AG04450 (cell line): ENCODE measurements around the gene TM4SF1. TPM values are rescaled to one million over a fixed set of nuclear protein-coding genes. Genes with fewer than 3 reads are reported as not detected.
A peak's percentile ranks its signal among the peaks of the same experiment; 100 is the strongest.

ENCODE experiments used
- CTCF ChIA-PET: fragments of 300-600, 350-600 bp; formaldehyde crosslinking; extraction: SDS; loops from one replicate; lab custom pipeline; 2022; ENCODE audit warnings: antibody characterized with exemption, inconsistent platforms; lab: Charles Lee
- POLR2A ChIA-PET: fragments of 350-600 bp; formaldehyde crosslinking; extraction: SDS; loops from one replicate; lab custom pipeline; 2021; ENCODE audit warnings: antibody characterized with exemption, inconsistent platforms; lab: Yijun Ruan, JAX
- DNase-seq: peaks from one replicate; pipeline ENCODE4 v3.0.0-alpha.2; 2011; ENCODE audit warnings: low read depth, low spot score
- H3K27ac ChIP-seq: one replicate; pipeline ENCODE4 v1.5.1; 2012; ENCODE audit warnings: low read depth, low read length, control low read depth
- H3K27me3 ChIP-seq: one replicate; pipeline ENCODE4 v1.6.0; 2012; ENCODE audit warnings: low read length; ENCODE audit not compliant: control insufficient read depth, insufficient read depth
- H3K4me3 ChIP-seq: 2 replicates; pipeline ENCODE4 v1.5.1; 2011; ENCODE audit warnings: mild to moderate bottlenecking, low read depth, low read length, control low read depth
- H3K9me3 ChIP-seq: 2 replicates; pipeline ENCODE4 v1.5.1; 2012; ENCODE audit warnings: low read length; ENCODE audit not compliant: control insufficient read depth, insufficient read depth
- CTCF ChIP-seq: IDR thresholded peaks from 2 replicates; pipeline ENCODE4 v1.5.1; 2011; ENCODE audit warnings: low read depth, low read length, control low read depth, inconsistent platforms
- polyA plus RNA-seq: library from polyadenylated mRNA; depleted of rRNA; stranded (reverse); fragments of >200 nt; gene quantifications from 2 replicates; pipeline ENCODE4 v1.2.3, GENCODE V29; 2011

Gene TM4SF1
- polyA plus RNA-seq, 1 experiment, result 260 TPM

GRCh38 chr3:149396476-149396875, 19.0 kb upstream of the TM4SF1 start:
- Histone ChIP-seq H3K27me3 (no peaks in the 10 kb centered on the region), H3K27ac (no peak overlapping the region), H3K4me3 (no peak overlapping the region)

GRCh38 chr3:149395107-149396089, 17.9 kb upstream of the TM4SF1 start:
- no peak for DNase-seq
- POLR2A ChIA-PET, result no interaction called here
- Histone ChIP-seq H3K9me3 (no peaks in the 10 kb centered on the region), H3K27me3 (no peaks in the 10 kb centered on the region), H3K27ac (no peak overlapping the region), H3K4me3 (no peak overlapping the region)
- CTCF ChIA-PET, result interaction anchor here (0.7 to 1.9 kb wide), 3 partner anchors 48 to 377 kb away, joined by 3 to 10 read pairs (median 7); no protein-coding TSS in a partner anchor
- TF ChIP-seq CTCF, result no peak

More at GRCh38 chr3:149396476-149396875, 19.0 kb upstream of the TM4SF1 start:
- POLR2A ChIA-PET, result no interaction called here
- TF ChIP-seq CTCF, result no peak
- H3K9me3 ChIP-seq, result no peaks in the 10 kb centered on the region
- CTCF ChIA-PET, result interaction anchor here (1.0 to 1.9 kb wide), 2 partner anchors 47 to 276 kb away, joined by 3 to 7 read pairs; no protein-coding TSS in a partner anchor
- no peak for DNase-seq

- no peaks in the 10 kb centered on the region for H3K27me3 ChIP-seq
- H3K9me3 ChIP-seq, result no peaks in the 10 kb centered on the region
- H3K27ac ChIP-seq, result no peak overlapping the region
- ChIA-PET CTCF (no interaction called here), POLR2A (no interaction called here)
- peak; percentile 94 for TF ChIP-seq CTCF
- DNase-seq, result peak; percentile 52
- H3K4me3 ChIP-seq, result no peak overlapping the region
Observed at GRCh38 chr3:149393345-149394160, 16.1 kb upstream of the TM4SF1 start.

- no peak overlapping the region for H3K27ac ChIP-seq
- TF ChIP-seq CTCF, result no peak
- no peak for DNase-seq
- POLR2A ChIA-PET, result no interaction called here
- H3K9me3 ChIP-seq, result no peaks in the 10 kb centered on the region
- H3K27me3 ChIP-seq, result no peaks in the 10 kb centered on the region
- CTCF ChIA-PET, result interaction anchor here (1.0 kb wide), 2 partner anchors 9 to 97 kb away, joined by 3 read pairs; no protein-coding TSS in a partner anchor
- H3K4me3 ChIP-seq, result no peak overlapping the region
Observed at GRCh38 chr3:149391960-149392359, 14.5 kb upstream of the TM4SF1 start.
